ENCODE measurements around the gene BBOX1. TPM values are rescaled to one million over a fixed set of nuclear protein-coding genes. Genes with fewer than 3 reads are reported as not detected.

The BBOX1 gene
- total and polyA plus RNA-seq, 2 donors (not counting 3 experiments of a cell fraction or from before 2014, with no cell fraction given), result not detected

DNA sequence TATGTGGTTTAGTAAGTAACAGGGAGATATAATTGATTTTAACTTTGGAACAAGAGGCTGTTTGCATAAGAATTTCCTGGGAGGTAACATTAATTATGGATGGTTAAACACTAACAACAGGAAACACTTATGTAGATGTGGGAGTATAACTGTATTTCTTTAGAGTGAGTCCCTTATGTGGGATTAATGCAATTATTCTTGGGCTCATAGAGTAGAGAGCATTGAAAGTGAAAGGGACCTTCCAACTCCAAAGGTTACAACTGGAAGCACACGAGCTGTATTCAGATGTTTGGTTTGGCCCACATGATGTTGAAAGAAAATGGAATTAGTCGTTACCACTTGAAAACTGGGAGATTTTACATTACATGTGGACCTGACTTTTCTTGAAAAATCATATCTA is 53.5 kb downstream of the BBOX1 start:
- intact Hi-C loops (cut with micrococcal nuclease), result no loop called here
- DNase-seq (ENCODE audit: low read depth, low spot score) (no peak), FAIRE-seq (no peak)
- H3K9ac ChIP-seq (replicated peaks; ENCODE audit: extremely low read depth, insufficient read depth, low read length), result no peak overlapping the region
- dilution Hi-C loops (cut with MboI; ENCODE audit: extremely low pct_ligation_motif_present, low sequenced_read_pairs), result no loop called here
- H4K20me1 ChIP-seq (replicated peaks; ENCODE audit: control insufficient read depth, extremely low read depth, insufficient read depth, low read length), result no peaks in the 10 kb centered on the region
- no peaks in the 10 kb centered on the region for H3K36me3 ChIP-seq (ENCODE audit: control insufficient read depth in 2 of 2, extremely low read depth in 1 of 2, insufficient read depth in 2 of 2, low read length in 2 of 2)
- H3K27me3 ChIP-seq (ENCODE audit: control insufficient read depth in 2 of 2, insufficient read depth in 2 of 2, low read length in 2 of 2), result no peaks in the 10 kb centered on the region
- no peak overlapping the region for H3K4me3 ChIP-seq (replicated peaks in 1 of 3; ENCODE audit: insufficient read depth in 1 of 3, low read depth in 1 of 3, low read length in 3 of 3)
- no peaks in the 10 kb centered on the region for H3K79me2 ChIP-seq (ENCODE audit: control insufficient read depth, insufficient read depth, low read length)
- no peak overlapping the region for H3K4me2 ChIP-seq (ENCODE audit: insufficient read depth, low read length)
- ChIA-PET CTCF (no interaction called here), POLR2A (no interaction called here)
- H3K9me1 ChIP-seq (replicated peaks; ENCODE audit: control insufficient read depth, extremely low read depth, insufficient read depth, low read length), result no peaks in the 10 kb centered on the region
- no peaks in the 10 kb centered on the region for H3K9me3 ChIP-seq (replicated peaks; ENCODE audit: control insufficient read depth, insufficient read depth, low read length)
- no peak overlapping the region for H3K27ac ChIP-seq (ENCODE audit: insufficient read depth, low read depth, low read length)
- no peaks in the 10 kb centered on the region for H3K4me1 ChIP-seq (ENCODE audit: control insufficient read depth, extremely low read depth, insufficient read depth, low read length)
- TF ChIP-seq JUN (IDR thresholded peaks at IDR 0.05; ENCODE audit: borderline replicate concordance, insufficient read depth, insufficient read length, low read depth) (no peak), EZH2 (IDR thresholded peaks at IDR 0.05; ENCODE audit: borderline replicate concordance, low read depth, low read length, severe bottlenecking) (no peak), FOS (IDR thresholded peaks at IDR 0.05; ENCODE audit: borderline replicate concordance, insufficient read depth, low read length) (no peak), GATA2 (IDR thresholded peaks at IDR 0.05; ENCODE audit: insufficient read depth, insufficient read length, low read depth, low read length) (no peak), POLR2AphosphoS5 (IDR thresholded peaks at IDR 0.05; ENCODE audit: insufficient read depth, low read depth, low read length) (no peak), MYC (IDR thresholded peaks at IDR 0.05; ENCODE audit: low read depth, low read length) (no peak), POLR2A (IDR thresholded peaks at IDR 0.05; ENCODE audit: low read depth, low read length) (no peak)
- TF ChIP-seq, protein P1, sequence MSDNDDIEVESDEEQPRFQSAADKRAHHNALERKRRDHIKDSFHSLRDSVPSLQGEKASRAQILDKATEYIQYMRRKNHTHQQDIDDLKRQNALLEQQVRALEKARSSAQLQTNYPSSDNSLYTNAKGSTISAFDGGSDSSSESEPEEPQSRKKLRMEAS (IDR thresholded peaks at IDR 0.05; ENCODE audit: insufficient read depth, insufficient read length), result no peak
- TF ChIP-seq, protein P2, sequence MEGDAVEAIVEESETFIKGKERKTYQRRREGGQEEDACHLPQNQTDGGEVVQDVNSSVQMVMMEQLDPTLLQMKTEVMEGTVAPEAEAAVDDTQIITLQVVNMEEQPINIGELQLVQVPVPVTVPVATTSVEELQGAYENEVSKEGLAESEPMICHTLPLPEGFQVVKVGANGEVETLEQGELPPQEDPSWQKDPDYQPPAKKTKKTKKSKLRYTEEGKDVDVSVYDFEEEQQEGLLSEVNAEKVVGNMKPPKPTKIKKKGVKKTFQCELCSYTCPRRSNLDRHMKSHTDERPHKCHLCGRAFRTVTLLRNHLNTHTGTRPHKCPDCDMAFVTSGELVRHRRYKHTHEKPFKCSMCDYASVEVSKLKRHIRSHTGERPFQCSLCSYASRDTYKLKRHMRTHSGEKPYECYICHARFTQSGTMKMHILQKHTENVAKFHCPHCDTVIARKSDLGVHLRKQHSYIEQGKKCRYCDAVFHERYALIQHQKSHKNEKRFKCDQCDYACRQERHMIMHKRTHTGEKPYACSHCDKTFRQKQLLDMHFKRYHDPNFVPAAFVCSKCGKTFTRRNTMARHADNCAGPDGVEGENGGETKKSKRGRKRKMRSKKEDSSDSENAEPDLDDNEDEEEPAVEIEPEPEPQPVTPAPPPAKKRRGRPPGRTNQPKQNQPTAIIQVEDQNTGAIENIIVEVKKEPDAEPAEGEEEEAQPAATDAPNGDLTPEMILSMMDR (IDR thresholded peaks at IDR 0.05; ENCODE audit: extremely low read depth in 1 of 2, insufficient read depth in 1 of 2, low read depth in 1 of 2, low read length in 2 of 2), result no peak
- H2AFZ ChIP-seq (ENCODE audit: low read depth, low read length), result no peak overlapping the region
- no TSS peak for BruUV-seq (replicated peaks)
